NCI-H187 treated with DMSO at 0.1 percent for 48 hours (cell line): ENCODE data around the gene ELANE.
"Not testable (repeated sequence)": the region's sequence is repeated elsewhere in the genome, so short reads cannot be mapped to it uniquely, and the experiment has no call there.

Experiments
- DNase-seq: peaks from one replicate; lab custom pipeline; 2025; lab: John Stamatoyannopoulos, UW

ELANE gene

GRCh38 chr19:842802-843179, 9.3 kb upstream of the ELANE start:
- DNase-seq, result not testable (repeated sequence)

DNA sequence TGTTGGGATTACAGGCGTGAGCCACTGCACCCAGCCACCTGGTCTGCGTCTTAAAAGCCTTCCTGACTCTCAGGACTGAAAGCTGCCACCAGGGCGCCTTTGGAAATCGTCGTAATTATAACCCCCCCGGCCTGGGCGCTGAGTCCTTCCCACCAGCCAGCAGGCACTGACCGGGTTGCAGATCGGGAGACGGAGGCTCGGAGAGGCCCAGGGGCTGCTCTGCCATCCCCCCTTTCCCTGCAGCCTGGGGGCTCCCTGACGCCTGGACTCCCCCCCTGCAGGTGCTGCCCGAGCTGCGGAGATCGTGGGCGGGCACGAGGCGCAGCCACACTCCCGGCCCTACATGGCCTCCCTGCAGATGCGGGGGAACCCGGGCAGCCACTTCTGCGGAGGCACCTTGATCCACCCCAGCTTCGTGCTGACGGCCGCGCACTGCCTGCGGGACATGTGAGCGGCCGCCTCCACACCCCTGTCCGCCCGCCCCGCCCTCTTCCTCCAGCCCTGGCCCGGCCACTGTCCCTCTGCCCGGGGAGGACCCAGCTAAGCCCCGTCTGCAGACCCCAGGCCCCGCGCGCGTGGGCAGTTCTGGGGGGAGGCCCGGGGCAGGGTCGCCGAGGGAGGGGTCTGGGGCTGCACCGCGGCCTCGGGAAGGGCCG, 8.8 kb upstream of the ELANE start:
- no peak for DNase-seq

- no peak for DNase-seq
These were observed 8.1 kb upstream of the ELANE start for GRCh38 chr19:843836-844545.

- no peak for DNase-seq
These were observed 7.5 kb upstream of the ELANE start for GRCh38 chr19:844546-844971.

GRCh38 chr19:845707-846521, 6.2 kb upstream of the ELANE start:
- DNase-seq, result no peak

GRCh38 chr19:848386-848921, 3.6 kb upstream of the ELANE start:
- DNase-seq, result no peak

GRCh38 chr19:849195-849594, 2.9 kb upstream of the ELANE start:
- DNase-seq, result not testable (repeated sequence)

DNA sequence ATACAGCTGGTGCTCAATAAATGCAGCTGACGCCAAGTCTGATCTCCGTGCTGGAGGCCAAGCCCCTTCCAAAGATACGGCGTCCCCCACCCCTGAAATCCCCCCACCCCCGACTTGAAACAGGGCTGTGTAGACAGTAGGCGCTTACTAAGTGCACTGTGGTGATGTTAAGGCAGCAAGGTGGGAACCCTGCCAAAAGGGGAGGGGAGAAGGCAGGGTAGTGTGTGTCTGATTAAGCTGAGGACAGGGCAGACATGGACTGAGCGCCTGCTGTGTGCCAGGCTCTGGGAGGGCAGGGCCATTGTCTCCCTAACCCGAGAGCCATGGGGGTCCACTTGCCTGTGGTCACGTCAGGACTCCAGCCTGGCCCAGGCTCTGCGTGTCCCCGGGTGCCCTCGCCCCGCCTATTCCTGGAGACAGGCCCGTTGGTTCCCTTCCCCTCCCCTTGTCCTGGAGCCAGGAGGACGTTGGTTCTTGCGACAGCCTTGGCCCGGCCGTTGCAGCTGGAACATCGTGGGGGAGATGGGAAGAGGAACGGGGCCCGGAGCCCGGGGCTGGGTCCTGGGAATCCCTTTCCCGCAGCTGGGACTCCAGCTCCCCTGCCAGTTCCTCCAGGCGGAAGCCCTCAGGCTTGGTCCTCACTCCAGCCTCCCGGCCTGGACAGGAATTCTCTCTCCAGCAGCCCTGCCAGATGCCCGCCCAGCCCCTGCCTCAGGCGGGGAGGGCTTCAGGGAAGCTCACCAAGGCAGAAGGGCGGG, 1.7 kb upstream of the ELANE start:
- no peak for DNase-seq

DNA sequence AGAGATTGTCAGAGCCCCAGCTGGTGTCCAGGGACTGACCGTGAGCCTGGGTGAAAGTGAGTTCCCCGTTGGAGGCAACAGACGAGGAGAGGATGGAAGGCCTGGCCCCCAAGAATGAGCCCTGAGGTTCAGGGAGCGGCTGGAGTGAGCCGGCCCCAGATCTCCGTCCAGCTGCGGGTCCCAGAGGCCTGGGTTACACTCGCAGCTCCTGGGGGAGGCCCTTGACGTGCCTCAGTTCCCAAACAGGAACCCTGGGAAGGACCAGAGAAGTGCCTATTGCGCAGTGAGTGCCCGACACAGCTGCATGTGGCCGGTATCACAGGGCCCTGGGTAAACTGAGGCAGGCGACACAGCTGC, 1.1 kb upstream of the ELANE start:
- DNase-seq, result no peak

GRCh38 chr19:853014-853585, 997 bp downstream of the ELANE start:
- no peak for DNase-seq

GRCh38 chr19:853614-854220, 1.6 kb downstream of the ELANE start:
- not testable (repeated sequence) for DNase-seq

DNA sequence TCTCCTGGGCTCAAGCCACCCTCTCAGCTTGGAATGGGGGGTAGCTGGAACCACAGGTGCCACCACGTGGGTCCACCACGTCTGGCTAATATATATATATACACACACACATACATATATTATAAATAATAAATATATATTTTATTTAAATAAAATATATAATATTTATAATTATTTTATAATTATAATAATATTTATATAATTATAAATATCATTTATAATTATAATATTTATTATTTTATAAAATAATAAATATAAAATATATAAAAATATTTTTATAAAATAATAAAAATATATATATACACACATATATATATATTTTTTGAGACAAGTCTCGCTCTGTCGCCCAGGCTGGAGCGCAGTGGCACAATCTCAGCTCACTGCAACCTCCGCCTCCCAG, 2.4 kb downstream of the ELANE start:
- no peak for DNase-seq

DNA sequence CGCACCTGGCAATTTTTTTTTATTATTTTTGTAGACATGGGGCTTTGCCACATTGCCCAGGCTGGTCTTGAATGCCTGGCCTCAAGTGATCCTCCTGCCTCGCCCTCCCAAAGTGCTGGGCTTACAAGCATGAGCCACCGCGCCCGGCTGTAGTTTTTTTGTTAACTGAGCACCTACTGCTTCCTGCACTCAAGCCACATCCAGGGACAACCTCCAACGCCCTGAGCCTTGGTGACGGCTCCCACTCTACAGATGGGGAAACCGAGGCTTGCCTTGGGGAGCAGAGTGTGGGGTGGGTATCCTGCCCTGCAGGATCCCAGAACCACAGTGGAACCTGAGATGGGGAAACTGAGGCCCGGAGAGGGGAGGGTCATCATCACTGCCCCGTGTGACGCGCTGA, 3.0 kb downstream of the ELANE start:
- DNase-seq, result no peak

DNA sequence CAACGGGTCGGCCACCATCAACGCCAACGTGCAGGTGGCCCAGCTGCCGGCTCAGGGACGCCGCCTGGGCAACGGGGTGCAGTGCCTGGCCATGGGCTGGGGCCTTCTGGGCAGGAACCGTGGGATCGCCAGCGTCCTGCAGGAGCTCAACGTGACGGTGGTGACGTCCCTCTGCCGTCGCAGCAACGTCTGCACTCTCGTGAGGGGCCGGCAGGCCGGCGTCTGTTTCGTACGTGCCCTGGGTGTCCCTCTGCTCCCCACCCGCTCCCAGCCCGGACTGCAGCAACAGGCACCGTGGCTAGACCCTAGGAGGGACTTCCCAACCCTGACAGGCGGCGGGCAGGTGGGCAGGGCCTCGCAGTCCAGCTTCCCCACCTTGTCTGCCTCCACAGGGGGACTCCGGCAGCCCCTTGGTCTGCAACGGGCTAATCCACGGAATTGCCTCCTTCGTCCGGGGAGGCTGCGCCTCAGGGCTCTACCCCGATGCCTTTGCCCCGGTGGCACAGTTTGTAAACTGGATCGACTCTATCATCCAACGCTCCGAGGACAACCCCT, 3.5 kb downstream of the ELANE start:
- no peak for DNase-seq

DNA sequence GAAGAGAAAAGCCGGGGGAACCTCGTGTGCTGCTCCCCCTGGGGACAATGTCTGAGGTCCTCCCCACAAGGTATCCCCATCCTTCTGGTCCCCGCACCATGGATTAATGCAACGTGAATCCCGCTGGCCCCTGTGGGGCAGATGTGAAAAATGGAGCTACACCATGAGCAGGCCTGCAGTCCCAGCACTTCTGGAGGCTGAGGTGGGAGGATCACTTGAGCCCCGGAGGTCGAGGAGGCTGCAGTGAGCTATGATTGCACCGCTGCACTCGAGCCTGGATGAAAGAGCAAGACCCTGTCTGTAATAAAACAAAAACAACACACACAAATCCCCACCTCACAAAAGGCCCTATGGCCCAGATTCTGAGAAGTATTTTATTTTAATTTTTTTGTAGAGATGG, 6.2 kb downstream of the ELANE start:
- no peak for DNase-seq

GRCh38 chr19:858868-859843, 7.1 kb downstream of the ELANE start, which contains the start of gene CFD:
Gene CFD, plus strand, starts transcription at chr19:859664. Its CDS starts 26 bp downstream, at chr19:859690.
- DNase-seq, result no peak

DNA sequence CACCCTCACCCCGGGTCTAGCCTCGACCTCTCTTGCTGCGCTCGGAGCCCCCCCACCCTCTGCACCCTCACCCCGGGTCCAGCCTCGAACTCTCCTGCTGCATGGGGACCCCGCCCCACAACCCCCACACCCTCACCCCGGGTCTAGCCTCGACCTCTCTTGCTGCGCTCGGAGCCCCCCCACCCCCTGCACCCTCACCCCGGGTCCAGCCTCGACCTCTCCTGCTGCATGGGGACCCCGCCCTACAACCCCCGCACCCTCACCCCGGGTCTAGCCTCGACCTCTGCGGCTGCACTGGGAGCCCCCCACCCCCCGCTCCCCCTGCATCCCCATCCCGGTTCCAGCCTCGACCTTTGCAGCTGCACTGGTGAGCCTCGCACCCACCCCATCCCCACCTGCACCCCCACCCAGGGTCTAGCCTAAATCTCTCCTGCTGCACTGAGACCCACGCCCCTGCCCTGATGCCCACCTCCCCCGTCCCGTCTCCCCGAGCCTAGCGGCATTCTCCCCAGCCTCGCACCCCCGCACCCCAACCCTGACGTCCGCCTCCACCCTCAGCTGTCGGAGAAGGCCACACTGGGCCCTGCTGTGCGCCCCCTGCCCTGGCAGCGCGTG, 9.1 kb downstream of the ELANE start:
- DNase-seq, result no peak

- no peak for DNase-seq
These were observed 9.9 kb downstream of the ELANE start for GRCh38 chr19:861756-862580.
